GM12873 (cell line): ENCODE data around the gene MORN1.

Experiments used
- CTCF ChIP-seq: IDR thresholded peaks from 2 replicates; pipeline ENCODE4 v1.5.1; 2012; ENCODE audit warnings: low read depth, mild to moderate bottlenecking, moderate library complexity, low read length, control low read depth; ENCODE audit not compliant: insufficient read depth; ENCODE audit errors: missing control alignments

The MORN1 gene

GRCh38 chr1:2350911-2351655 lies 40.3 kb downstream of the MORN1 start:
- no peak for TF ChIP-seq CTCF

DNA sequence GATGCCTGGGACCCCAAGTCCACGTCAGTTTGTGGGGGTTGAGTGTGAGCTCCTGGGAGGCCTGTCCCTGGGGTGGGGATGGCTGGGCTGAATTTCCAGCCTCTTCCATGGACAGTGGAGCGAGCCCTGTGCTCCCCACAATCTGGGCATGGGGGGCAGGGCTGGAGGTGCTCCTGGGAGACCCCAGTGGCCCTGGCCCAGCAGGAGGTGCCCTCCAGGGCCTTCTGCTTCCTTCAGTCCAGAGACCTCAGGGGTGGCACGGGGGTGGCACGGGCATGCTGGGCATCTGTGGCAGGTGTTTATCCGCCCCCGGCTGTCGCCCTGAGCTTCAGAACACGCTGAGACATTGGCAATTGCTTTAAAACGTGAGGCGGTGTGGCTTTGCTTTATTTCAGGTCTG lies 40.9 kb downstream of the MORN1 start:
- no peak for TF ChIP-seq CTCF

DNA sequence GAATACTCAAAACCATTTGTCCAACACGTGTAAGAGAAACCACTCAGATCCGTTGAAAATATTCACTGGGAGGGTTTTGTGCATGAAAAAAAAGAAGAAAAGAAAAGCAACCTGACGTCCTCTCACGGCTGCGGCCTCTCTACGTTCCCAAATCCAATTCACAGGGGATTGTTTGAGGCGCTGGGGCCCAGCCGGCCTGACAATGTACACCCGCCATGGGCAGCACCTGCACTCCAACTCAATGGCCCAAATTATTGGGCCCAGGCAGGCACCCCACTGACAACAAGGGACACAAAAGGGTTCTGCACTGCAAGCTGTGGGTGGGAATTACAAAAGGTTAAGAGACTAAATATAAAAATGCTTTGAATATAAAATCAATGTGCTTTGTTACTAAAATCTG lies 41.5 kb downstream of the MORN1 start:
- TF ChIP-seq CTCF, result no peak

- no peak for TF ChIP-seq CTCF
These were observed 42.7 kb downstream of the MORN1 start for GRCh38 chr1:2348346-2349325.

DNA sequence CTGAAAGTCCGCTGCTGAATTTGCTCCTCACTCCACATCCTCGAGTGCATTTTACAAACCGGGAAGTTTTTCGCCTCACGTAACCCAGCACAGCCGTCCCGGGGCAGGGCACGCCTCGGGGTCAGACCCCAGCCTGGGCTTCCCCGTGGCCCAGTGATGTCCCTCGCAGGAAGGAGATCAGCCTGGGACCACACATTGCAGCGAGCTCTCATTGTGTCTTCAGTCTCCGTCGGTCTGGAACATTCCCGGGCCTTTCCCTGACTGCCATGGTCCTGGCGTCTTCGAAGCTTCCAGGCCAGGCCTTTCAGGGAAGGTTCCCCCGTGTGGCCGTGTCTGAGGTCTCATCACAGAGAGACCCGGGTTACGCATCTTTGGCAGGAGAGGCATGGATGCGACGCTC lies 43.5 kb downstream of the MORN1 start:
- no peak for TF ChIP-seq CTCF

GRCh38 chr1:2347409-2347785 lies 44.0 kb downstream of the MORN1 start:
- TF ChIP-seq CTCF, result no peak

GRCh38 chr1:2346691-2347408 lies 44.5 kb downstream of the MORN1 start:
- no peak for TF ChIP-seq CTCF
